Measurements from ENCODE around the gene TUBE1.
"Not testable (repeated sequence)": the region's sequence is repeated elsewhere in the genome, so short reads cannot be mapped to it uniquely, and the experiment has no call there.

TUBE1 gene

GRCh38 chr6:112087136-112087911, at the start of gene TUBE1, which contains the start of gene FAM229B:
Gene TUBE1 (minus strand): TSS chr6:112087482. CDS start chr6:112087434, 48 bp downstream.
Gene FAM229B (plus strand): TSS chr6:112087591. CDS start chr6:112099284, 11,693 bp downstream.
- DNase-seq = peak; percentile 97

GRCh38 chr6:112130878-112131277, 43.6 kb upstream of the TUBE1 start:
- DNase-seq = no peak

GRCh38 chr6:112128208-112128607, 40.9 kb upstream of the TUBE1 start:
- DNase-seq = no peak

- no peak for DNase-seq
Observed at GRCh38 chr6:112123982-112124381, 36.7 kb upstream of the TUBE1 start.

- DNase-seq = no peak
Observed at GRCh38 chr6:112122756-112123155, 35.5 kb upstream of the TUBE1 start.

GRCh38 chr6:112118034-112118433, 30.8 kb upstream of the TUBE1 start:
- no peak for DNase-seq

- DNase-seq = no peak
Observed at GRCh38 chr6:112117554-112117953, 30.3 kb upstream of the TUBE1 start.

GRCh38 chr6:112116221-112116620, 28.9 kb upstream of the TUBE1 start:
- DNase-seq = no peak

GRCh38 chr6:112114577-112115223, 27.4 kb upstream of the TUBE1 start:
- DNase-seq = no peak

GRCh38 chr6:112113918-112114317, 26.6 kb upstream of the TUBE1 start:
- no peak for DNase-seq

- DNase-seq = no peak
Observed at GRCh38 chr6:112113431-112113830, 26.1 kb upstream of the TUBE1 start.

- DNase-seq = no peak
Observed at GRCh38 chr6:112109262-112109661, 22.0 kb upstream of the TUBE1 start.

- DNase-seq = no peak
Observed at GRCh38 chr6:112106562-112106961, 19.3 kb upstream of the TUBE1 start.

- not testable (repeated sequence) for DNase-seq
Observed at GRCh38 chr6:112106026-112106425, 18.7 kb upstream of the TUBE1 start.

- DNase-seq = no peak
Observed at GRCh38 chr6:112100561-112100960, 13.3 kb upstream of the TUBE1 start.

- DNase-seq = no peak
Observed at GRCh38 chr6:112096901-112097300, 9.6 kb upstream of the TUBE1 start.

GRCh38 chr6:112087916-112088315, 634 bp upstream of the TUBE1 start:
- no peak for DNase-seq

GRCh38 chr6:112086744-112087135, 542 bp downstream of the TUBE1 start:
- peak; percentile 41 for DNase-seq

- no peak for DNase-seq
Observed at GRCh38 chr6:112085286-112086065, 1.8 kb downstream of the TUBE1 start.

- DNase-seq = no peak
Observed at GRCh38 chr6:112081569-112081968, 5.7 kb downstream of the TUBE1 start.

- no peak for DNase-seq
Observed at GRCh38 chr6:112066606-112067005, 20.7 kb downstream of the TUBE1 start.

- DNase-seq = no peak
Observed at GRCh38 chr6:112065426-112065986, 21.8 kb downstream of the TUBE1 start.

GRCh38 chr6:112062966-112063365, 24.3 kb downstream of the TUBE1 start:
- no peak for DNase-seq
